ENCODE data around the gene NFATC2IP. TPM values are rescaled to one million over a fixed set of nuclear protein-coding genes. Genes with fewer than 3 reads are reported as not detected.
A peak's percentile ranks its signal among the peaks of the same experiment; 100 is the strongest.

Gene NFATC2IP
- total RNA-seq, 1 experiment from 2014 or later, result 63.5 TPM

GRCh38 chr16:29011112-29011511, 60.4 kb downstream of the NFATC2IP start:
- ChIA-PET POLR2A (ENCODE audit: low non-redundant PET) (interaction anchor here (0.6 kb wide), 1 partner anchor 26 kb away, joined by 3 read pairs; the partner anchor contains the start of gene LAT), CTCF (interaction anchor here (0.5 to 0.7 kb wide), 2 partner anchors 12 to 149 kb away, joined by 3 to 7 read pairs; no protein-coding TSS in a partner anchor)
- Histone ChIP-seq H3K4me1 (ENCODE audit: insufficient read depth, low read length, poor library complexity, severe bottlenecking) (no peaks in the 10 kb centered on the region), H3K4me3 (ENCODE audit: low read depth, low read length, poor library complexity, severe bottlenecking) (no peak overlapping the region), H3K27ac (ENCODE audit: low read depth, low read length, poor library complexity, severe bottlenecking) (no peak overlapping the region), H3K36me3 (ENCODE audit: insufficient read depth, low read length, poor library complexity, severe bottlenecking) (no peaks in the 10 kb centered on the region), H3K27me3 (replicated peaks; ENCODE audit: insufficient read depth, low read depth, low read length, poor library complexity) (no peaks in the 10 kb centered on the region), H3K9me3 (ENCODE audit: low read depth, low read length, poor library complexity, severe bottlenecking) (no peaks in the 10 kb centered on the region)
- intact Hi-C loops (cut with micrococcal nuclease; ENCODE audit: unreplicated experiment), result no loop called here
- BruUV-seq (replicated peaks), result no TSS peak
- TF ChIP-seq EZH2 (IDR thresholded peaks at IDR 0.05; ENCODE audit: borderline replicate concordance, low read depth, low read length, poor library complexity, severe bottlenecking) (no peak), CTCF (conservative IDR thresholded peaks at IDR 0.05; ENCODE audit: low read depth, low read length) (peak; percentile 26; the same call in 1 of the 2 replicates)
- peak; percentile 11 for DNase-seq (ENCODE audit: low spot score)

GRCh38 chr16:29011851-29012250, 61.1 kb downstream of the NFATC2IP start:
- no TSS peak for BruUV-seq (replicated peaks)
- Histone ChIP-seq H3K27me3 (replicated peaks; ENCODE audit: insufficient read depth, low read depth, low read length, poor library complexity) (no peaks in the 10 kb centered on the region), H3K27ac (ENCODE audit: low read depth, low read length, poor library complexity, severe bottlenecking) (no peak overlapping the region), H3K4me3 (ENCODE audit: low read depth, low read length, poor library complexity, severe bottlenecking) (no peak overlapping the region), H3K36me3 (ENCODE audit: insufficient read depth, low read length, poor library complexity, severe bottlenecking) (no peaks in the 10 kb centered on the region), H3K9me3 (ENCODE audit: low read depth, low read length, poor library complexity, severe bottlenecking) (no peaks in the 10 kb centered on the region), H3K4me1 (ENCODE audit: insufficient read depth, low read length, poor library complexity, severe bottlenecking) (no peaks in the 10 kb centered on the region)
- TF ChIP-seq EZH2 (IDR thresholded peaks at IDR 0.05; ENCODE audit: borderline replicate concordance, low read depth, low read length, poor library complexity, severe bottlenecking), result no peak
- ChIA-PET POLR2A (ENCODE audit: low non-redundant PET) (no interaction called here), CTCF (interaction anchor here (0.5 kb wide), 1 partner anchor 13 kb away, joined by 3 read pairs; no protein-coding TSS in a partner anchor)
- intact Hi-C loops (cut with micrococcal nuclease; ENCODE audit: unreplicated experiment), result no loop called here
- no peak for DNase-seq (ENCODE audit: low spot score)

GRCh38 chr16:29012913-29013553, 62.3 kb downstream of the NFATC2IP start:
- Histone ChIP-seq H3K27ac (ENCODE audit: low read depth, low read length, poor library complexity, severe bottlenecking) (no peak overlapping the region), H3K36me3 (ENCODE audit: insufficient read depth, low read length, poor library complexity, severe bottlenecking) (no peaks in the 10 kb centered on the region), H3K4me3 (ENCODE audit: low read depth, low read length, poor library complexity, severe bottlenecking) (no peak overlapping the region), H3K4me1 (ENCODE audit: insufficient read depth, low read length, poor library complexity, severe bottlenecking) (no peaks in the 10 kb centered on the region), H3K27me3 (replicated peaks; ENCODE audit: insufficient read depth, low read depth, low read length, poor library complexity) (no peaks in the 10 kb centered on the region), H3K9me3 (ENCODE audit: low read depth, low read length, poor library complexity, severe bottlenecking) (no peaks in the 10 kb centered on the region)
- CTCF ChIA-PET, result no interaction called here
- no TSS peak for BruUV-seq (replicated peaks)
- POLR2A ChIA-PET (ENCODE audit: low non-redundant PET), result no interaction called here
- TF ChIP-seq CTCF (conservative IDR thresholded peaks at IDR 0.05; ENCODE audit: low read depth, low read length) (no peak), EZH2 (IDR thresholded peaks at IDR 0.05; ENCODE audit: borderline replicate concordance, low read depth, low read length, poor library complexity, severe bottlenecking) (no peak)
- intact Hi-C loops (cut with micrococcal nuclease; ENCODE audit: unreplicated experiment), result no loop called here
- no peak for DNase-seq (ENCODE audit: low spot score)

Data from A673 (cell line).